Mucosa of descending colon (tissue), 3 donors: ENCODE measurements around the gene LRRC8D. TPM values are rescaled to one million over a fixed set of nuclear protein-coding genes. Genes with fewer than 3 reads are reported as not detected.

Experiments used
- ATAC-seq: fragments of 200-7000 bp; cut with Tn5 transposase; one replicate; pipeline ENCODE4 v1.9.1; 2020; ENCODE audit warnings: mild to moderate bottlenecking, moderate library complexity
- DNase-seq, 3 donors: peaks; one replicate each; pipeline ENCODE4 v3.0.0-alpha.2; 2020
- H3K36me3 ChIP-seq: fragments of 200-600 bp; one replicate; pipeline ENCODE4 v1.8.0; 2021; ENCODE audit warnings: low read depth, mild to moderate bottlenecking
- H3K4me1 ChIP-seq: fragments of 200-600 bp; one replicate; pipeline ENCODE4 v1.8.0; 2021; ENCODE audit warnings: low read depth, mild to moderate bottlenecking
- H3K4me3 ChIP-seq: fragments of 200-600 bp; one replicate; pipeline ENCODE4 v1.8.0; 2021; ENCODE audit warnings: mild to moderate bottlenecking
- H3K9me3 ChIP-seq: fragments of 200-600 bp; one replicate; pipeline ENCODE4 v1.8.0; 2021; ENCODE audit warnings: mild to moderate bottlenecking
- intact Hi-C, 2 donors: fragments of 100-400 bp; cut with DNase I in 1 of 2; cut with micrococcal nuclease in 1 of 2; formaldehyde crosslinking; loops; one replicate each; pipeline versions ENCODE4 v1.11.0 to v1.11.1; 2022; cut with DNase I, micrococcal nuclease
- total RNA-seq, 3 donors: library from RNA; stranded (reverse); fragmentation: NEBNext Ultra II Directional in 2 of 3; extraction: Animal tissue kit (Norgen Biotek cat#: 25700) in 2 of 3; gene quantifications; one replicate each; pipeline versions ENCODE4 v1.2.1 to v1.2.4, GENCODE V29; 2021 to 2023
- TF ChIP-seq, protein P1 (sequence below): fragments of 200-600 bp; IDR thresholded peaks from one replicate; pipeline ENCODE4 v1.8.0; 2022; ENCODE audit warnings: antibody characterized with exemption, mild to moderate bottlenecking
- donor health status: DM: no; HTN: no; CAD: no; lungs with moderate emphysema.
- donor health status: DM: no; HTN: no; CAD: no.
- donor health status: DM: no; HTN: yes; CAD: no.

LRRC8D gene
- total RNA-seq, 3 donors from 2014 or later = 22.8 to 43.3 (median 39.6) TPM

DNA sequence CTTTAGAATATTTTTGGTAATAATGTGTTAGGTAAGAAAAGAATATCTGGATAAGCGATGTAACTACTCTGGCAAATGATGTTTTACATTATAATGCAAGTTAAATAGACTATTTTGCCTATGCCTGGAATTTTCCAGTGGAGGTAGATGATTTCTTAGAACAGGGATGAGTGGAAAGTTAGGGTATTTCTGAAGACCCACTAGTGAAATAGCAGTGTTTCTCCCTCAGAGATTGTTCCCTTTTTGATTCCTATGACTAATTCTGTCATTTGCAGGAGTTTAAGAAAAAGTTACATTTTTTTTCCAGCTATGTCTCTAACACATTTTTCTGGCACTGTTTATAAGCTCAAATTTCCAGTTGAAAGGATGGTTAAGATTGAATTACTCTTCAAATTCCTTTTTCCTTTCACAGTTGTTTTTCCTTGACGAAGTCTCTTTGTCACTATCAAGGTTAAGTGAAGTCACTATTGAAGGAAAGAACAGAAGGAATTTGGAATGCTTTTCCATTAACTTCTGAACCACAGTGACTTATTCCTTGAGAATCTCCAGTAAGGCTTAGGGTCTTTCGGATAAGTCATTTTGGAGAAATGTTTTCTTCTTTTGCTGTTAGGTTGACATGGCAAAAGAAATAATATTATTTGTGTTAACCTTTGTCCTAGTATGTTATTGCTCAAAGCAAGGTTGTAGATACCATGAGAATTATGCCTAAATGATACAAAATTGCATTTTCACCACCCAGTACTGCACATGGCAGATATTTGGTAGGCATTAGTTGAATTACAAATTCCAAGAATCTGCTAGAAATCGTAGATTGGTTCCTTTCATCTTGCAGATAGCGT, 131.2 kb downstream of the LRRC8D start:
- Histone ChIP-seq H3K4me1 (peaks cover 16% of the 10 kb centered on the region), H3K4me3 (no peak overlapping the region), H3K36me3 (no peaks in the 10 kb centered on the region), H3K9me3 (no peaks in the 10 kb centered on the region)
- intact Hi-C loops = no loop called here
- TF ChIP-seq, protein P1, sequence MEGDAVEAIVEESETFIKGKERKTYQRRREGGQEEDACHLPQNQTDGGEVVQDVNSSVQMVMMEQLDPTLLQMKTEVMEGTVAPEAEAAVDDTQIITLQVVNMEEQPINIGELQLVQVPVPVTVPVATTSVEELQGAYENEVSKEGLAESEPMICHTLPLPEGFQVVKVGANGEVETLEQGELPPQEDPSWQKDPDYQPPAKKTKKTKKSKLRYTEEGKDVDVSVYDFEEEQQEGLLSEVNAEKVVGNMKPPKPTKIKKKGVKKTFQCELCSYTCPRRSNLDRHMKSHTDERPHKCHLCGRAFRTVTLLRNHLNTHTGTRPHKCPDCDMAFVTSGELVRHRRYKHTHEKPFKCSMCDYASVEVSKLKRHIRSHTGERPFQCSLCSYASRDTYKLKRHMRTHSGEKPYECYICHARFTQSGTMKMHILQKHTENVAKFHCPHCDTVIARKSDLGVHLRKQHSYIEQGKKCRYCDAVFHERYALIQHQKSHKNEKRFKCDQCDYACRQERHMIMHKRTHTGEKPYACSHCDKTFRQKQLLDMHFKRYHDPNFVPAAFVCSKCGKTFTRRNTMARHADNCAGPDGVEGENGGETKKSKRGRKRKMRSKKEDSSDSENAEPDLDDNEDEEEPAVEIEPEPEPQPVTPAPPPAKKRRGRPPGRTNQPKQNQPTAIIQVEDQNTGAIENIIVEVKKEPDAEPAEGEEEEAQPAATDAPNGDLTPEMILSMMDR = no peak
- DNase-seq (no peak), ATAC-seq (no peak)

DNA sequence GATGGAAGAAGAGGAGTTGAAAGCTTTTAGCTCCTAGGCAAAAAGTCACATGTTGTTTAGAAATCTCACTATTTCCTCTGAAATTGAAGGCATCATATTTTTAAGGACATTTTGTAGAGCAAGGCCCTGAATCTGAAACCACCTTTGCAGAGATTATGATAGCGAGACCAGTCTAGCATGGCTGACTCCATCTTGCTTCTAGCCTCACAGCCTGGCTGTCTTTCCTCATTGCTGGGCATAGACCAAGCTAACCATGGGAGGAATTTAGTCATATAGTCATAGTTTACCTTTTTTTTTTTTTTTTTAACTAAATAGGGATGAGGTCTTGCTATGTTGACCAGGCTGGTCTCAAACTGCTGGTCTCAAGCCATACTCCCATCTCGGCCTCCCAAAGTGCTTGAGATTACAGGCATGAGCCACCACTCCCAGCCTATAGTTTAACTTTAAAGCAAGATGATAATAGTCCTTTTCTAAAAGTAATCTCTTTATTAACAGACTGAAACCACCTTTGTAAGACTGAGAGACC, 131.8 kb downstream of the LRRC8D start:
- Histone ChIP-seq H3K9me3 (no peaks in the 10 kb centered on the region), H3K4me1 (peaks cover 16% of the 10 kb centered on the region), H3K4me3 (no peak overlapping the region), H3K36me3 (no peaks in the 10 kb centered on the region)
- no peak for DNase-seq
- ATAC-seq = no peak
- intact Hi-C loops = no loop called here
- TF ChIP-seq, protein P1 = no peak

DNA sequence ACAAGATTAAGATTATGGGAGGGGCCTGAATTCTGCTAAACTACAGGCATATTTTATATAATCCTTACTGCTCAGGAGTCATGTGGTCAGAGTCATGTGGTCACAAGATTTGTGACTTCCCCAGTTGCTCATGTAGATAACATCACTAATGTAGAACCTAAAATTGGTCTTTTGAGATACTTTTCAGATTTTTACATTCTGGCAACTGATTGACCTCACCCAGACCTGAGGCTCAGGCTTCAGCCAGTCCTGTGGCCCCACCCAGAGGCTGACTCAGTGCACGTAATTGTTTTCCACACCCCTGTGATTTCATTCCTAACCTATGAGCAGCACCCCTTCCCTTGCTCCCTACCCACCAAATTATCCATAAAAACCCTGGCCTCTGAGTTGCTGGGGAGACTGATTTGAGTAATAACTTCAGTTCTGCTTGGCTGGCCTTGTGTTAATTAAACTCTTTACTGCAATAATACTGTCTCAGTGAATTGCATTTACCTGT, 132.3 kb downstream of the LRRC8D start:
- intact Hi-C loops = no loop called here

DNA sequence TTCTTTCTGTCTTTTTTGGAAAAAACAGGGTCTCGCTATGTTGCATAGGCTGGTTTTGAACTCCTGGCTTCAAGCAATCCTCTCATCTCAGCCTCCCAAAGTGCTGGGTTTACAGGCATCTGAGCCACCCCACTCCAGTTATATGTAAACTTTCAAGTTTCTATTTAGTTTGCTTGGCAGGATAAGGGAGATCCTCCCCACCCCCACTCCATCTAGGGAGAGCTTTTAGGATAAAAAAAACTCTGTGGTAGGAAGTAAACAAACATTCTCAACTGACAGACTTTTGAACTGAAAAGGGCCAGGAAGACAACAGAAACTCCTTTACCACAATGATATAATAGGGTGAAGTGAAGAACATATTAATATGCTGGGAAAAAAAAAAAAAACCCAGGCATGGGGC, 133.1 kb downstream of the LRRC8D start:
- intact Hi-C loops = no loop called here
- no peak overlapping the region for H3K4me3 ChIP-seq
- H3K4me1 ChIP-seq = peaks cover 16% of the 10 kb centered on the region
- H3K36me3 ChIP-seq = no peaks in the 10 kb centered on the region
- no peaks in the 10 kb centered on the region for H3K9me3 ChIP-seq
- ATAC-seq = no peak
- TF ChIP-seq, protein P1 = no peak
- no peak for DNase-seq

More for the DNA sequence above, 132.3 kb downstream of the LRRC8D start:
- ATAC-seq (peak; percentile 97), DNase-seq (peak; percentile 64 to 79 (median 72))
- no peak overlapping the region for H3K4me3 ChIP-seq
- no peaks in the 10 kb centered on the region for H3K9me3 ChIP-seq
- no peaks in the 10 kb centered on the region for H3K36me3 ChIP-seq
- H3K4me1 ChIP-seq = peaks cover 16% of the 10 kb centered on the region
- TF ChIP-seq, protein P1 = no peak

DNA sequence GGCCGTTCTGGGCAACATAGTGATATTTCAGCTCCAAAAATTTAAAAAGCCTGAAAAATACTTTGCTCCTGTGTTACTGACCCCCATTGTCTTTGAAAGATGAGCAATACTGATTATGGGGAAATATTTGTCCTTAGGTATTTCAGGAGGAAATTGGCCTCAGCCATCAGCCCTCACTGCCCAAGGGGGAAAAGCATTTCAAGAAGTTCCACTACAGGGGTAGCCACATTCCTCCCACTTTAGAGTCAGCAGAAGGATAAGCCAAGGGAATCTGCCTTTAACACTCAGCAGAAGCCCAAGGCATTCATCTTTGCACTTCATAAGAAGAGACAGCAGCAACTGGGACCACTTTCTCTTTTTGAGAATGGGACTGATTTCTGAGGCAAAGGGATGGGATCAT, 133.6 kb downstream of the LRRC8D start:
- ATAC-seq = no peak
- TF ChIP-seq, protein P1 = no peak
- DNase-seq = no peak
- intact Hi-C loops = no loop called here
- no peaks in the 10 kb centered on the region for H3K9me3 ChIP-seq
- H3K4me1 ChIP-seq = peaks cover 16% of the 10 kb centered on the region
- H3K4me3 ChIP-seq = no peak overlapping the region
- no peaks in the 10 kb centered on the region for H3K36me3 ChIP-seq
